Fibroblast of lung (primary cell): ENCODE data around the gene SGMS2.

Source experiments
- EZH2 ChIP-seq: IDR thresholded peaks from 2 replicates; pipeline ENCODE4 v1.5.1; 2012; ENCODE audit warnings: low read length, control low read depth, mild to moderate bottlenecking; ENCODE audit errors: missing control alignments
- TF ChIP-seq, protein P1 (sequence below), 2 donors: IDR thresholded peaks in 1 of 2; conservative IDR thresholded peaks in 1 of 2; 1 replicate in 1 of 2; 2 replicates in 1 of 2; pipeline ENCODE4 v1.5.1; 2011 to 2012; ENCODE audit warnings: low read length in 2 of 2, control low read depth in 1 of 2, inconsistent platforms in 1 of 2, low read depth in 1 of 2, mild to moderate bottlenecking in 1 of 2

DNA sequence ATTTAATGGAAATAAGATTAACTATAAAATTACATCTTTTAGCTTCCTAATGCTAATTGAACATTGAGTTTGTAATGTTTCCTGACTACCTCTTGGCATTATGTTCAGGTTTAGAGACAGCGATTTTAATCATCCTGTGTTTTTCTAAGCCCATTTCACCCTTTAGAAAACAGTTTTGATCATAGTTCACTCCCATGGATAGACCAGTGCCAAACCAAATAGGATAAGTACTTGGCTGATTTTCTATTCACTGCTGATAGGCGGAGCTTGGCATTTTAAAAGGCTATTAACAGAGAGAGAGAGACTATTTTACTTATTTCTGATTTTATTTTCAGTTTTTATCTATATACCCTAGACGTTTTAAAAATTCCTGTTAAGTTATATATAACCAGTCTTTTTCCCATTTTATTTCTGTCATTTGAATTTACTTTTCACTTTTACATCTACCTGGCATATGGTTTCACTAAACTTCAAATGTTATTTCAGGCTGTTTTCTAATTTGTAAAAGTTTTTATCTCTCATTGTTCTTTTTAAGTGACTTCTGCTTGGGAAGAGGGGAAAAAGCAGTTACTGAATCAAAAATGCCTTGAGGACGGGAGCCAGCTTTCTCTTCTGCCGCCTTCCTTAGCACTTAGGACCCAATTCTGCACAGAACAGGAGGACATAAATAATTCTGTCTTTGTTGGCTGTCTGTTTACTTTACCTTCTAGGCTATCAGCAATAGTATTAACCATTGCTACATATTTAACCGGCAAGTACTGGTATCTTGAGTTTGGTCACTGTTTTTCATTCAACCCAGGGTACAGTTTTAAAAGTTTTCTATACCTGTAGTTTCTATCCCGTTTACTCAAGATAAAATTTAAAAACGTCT is 46.4 kb downstream of the SGMS2 start:
- TF ChIP-seq, protein P1, sequence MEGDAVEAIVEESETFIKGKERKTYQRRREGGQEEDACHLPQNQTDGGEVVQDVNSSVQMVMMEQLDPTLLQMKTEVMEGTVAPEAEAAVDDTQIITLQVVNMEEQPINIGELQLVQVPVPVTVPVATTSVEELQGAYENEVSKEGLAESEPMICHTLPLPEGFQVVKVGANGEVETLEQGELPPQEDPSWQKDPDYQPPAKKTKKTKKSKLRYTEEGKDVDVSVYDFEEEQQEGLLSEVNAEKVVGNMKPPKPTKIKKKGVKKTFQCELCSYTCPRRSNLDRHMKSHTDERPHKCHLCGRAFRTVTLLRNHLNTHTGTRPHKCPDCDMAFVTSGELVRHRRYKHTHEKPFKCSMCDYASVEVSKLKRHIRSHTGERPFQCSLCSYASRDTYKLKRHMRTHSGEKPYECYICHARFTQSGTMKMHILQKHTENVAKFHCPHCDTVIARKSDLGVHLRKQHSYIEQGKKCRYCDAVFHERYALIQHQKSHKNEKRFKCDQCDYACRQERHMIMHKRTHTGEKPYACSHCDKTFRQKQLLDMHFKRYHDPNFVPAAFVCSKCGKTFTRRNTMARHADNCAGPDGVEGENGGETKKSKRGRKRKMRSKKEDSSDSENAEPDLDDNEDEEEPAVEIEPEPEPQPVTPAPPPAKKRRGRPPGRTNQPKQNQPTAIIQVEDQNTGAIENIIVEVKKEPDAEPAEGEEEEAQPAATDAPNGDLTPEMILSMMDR (conservative IDR thresholded peaks at IDR 0.05 in 1 of 2, IDR thresholded peaks at IDR 0.05 in 1 of 2; ENCODE audit: low read depth in 1 of 2, low read length in 2 of 2): no peak
- TF ChIP-seq EZH2: no peak
